Mesendoderm (in vitro differentiated cells): Measurements from ENCODE around the gene AGBL1.
A peak's percentile ranks its signal among the peaks of the same experiment; 100 is the strongest.

Experiments
- DNase-seq: peaks from one replicate; pipeline ENCODE4 v3.0.0; 2013
- H2AK5ac ChIP-seq: 2 replicates; pipeline ENCODE4 v1.6.1; 2013; ENCODE audit warnings: low read length, inconsistent platforms
- H2BK120ac ChIP-seq: 2 replicates; pipeline ENCODE4 v1.6.1; 2013; ENCODE audit warnings: low read depth, mild to moderate bottlenecking, low read length, moderate library complexity, mixed read lengths
- H2BK15ac ChIP-seq: replicated peaks from 2 replicates; pipeline ENCODE4 v1.6.1; 2013; ENCODE audit warnings: low read depth, mild to moderate bottlenecking, moderate library complexity
- H2BK5ac ChIP-seq: 2 replicates; pipeline ENCODE4 v1.6.1; 2013; ENCODE audit warnings: low read length, inconsistent platforms
- H3K18ac ChIP-seq: 2 replicates; pipeline ENCODE4 v1.6.1; 2013; ENCODE audit warnings: mild to moderate bottlenecking, low read length, mixed read lengths
- H3K23ac ChIP-seq: one replicate; pipeline ENCODE4 v1.6.1; 2013; ENCODE audit warnings: low read length
- H3K27ac ChIP-seq: 2 replicates; pipeline ENCODE4 v1.5.1; 2013; ENCODE audit warnings: low read depth, mild to moderate bottlenecking, inconsistent platforms, low read length, moderate library complexity
- H3K27me3 ChIP-seq: 2 replicates; pipeline ENCODE4 v1.6.1; 2013; ENCODE audit warnings: low read length, control low read depth, mild to moderate bottlenecking, inconsistent platforms; ENCODE audit not compliant: insufficient read depth, poor library complexity
- H3K36me3 ChIP-seq: 2 replicates; pipeline ENCODE4 v1.6.1; 2013; ENCODE audit warnings: low read length, inconsistent platforms; ENCODE audit not compliant: control insufficient read depth, insufficient read depth
- H3K4ac ChIP-seq: one replicate; pipeline ENCODE4 v1.6.1; 2013; ENCODE audit warnings: low read depth, mild to moderate bottlenecking, low read length, moderate library complexity
- H3K4me1 ChIP-seq: 2 replicates; pipeline ENCODE4 v1.6.1; 2013; ENCODE audit warnings: low read depth, low read length, inconsistent platforms; ENCODE audit not compliant: control insufficient read depth
- H3K4me2 ChIP-seq: 2 replicates; pipeline ENCODE4 v1.6.1; 2013; ENCODE audit warnings: low read length
- H3K4me3 ChIP-seq: 2 replicates; pipeline ENCODE4 v1.5.1; 2013; ENCODE audit warnings: mild to moderate bottlenecking, low read length
- H3K56ac ChIP-seq: one replicate; pipeline ENCODE4 v1.6.1; 2013; ENCODE audit warnings: low read length
- H3K79me1 ChIP-seq: 2 replicates; pipeline ENCODE4 v1.6.1; 2013; ENCODE audit warnings: low read length, inconsistent platforms
- H3K79me2 ChIP-seq: 2 replicates; pipeline ENCODE4 v1.6.1; 2013; ENCODE audit warnings: mild to moderate bottlenecking, low read length; ENCODE audit not compliant: control insufficient read depth, insufficient read depth
- H3K9ac ChIP-seq: 2 replicates; pipeline ENCODE4 v1.6.1; 2013; ENCODE audit warnings: low read length, inconsistent platforms
- H4K5ac ChIP-seq: one replicate; pipeline ENCODE4 v1.6.1; 2013; ENCODE audit warnings: low read length
- H4K8ac ChIP-seq: one replicate; pipeline ENCODE4 v1.6.1; 2013; ENCODE audit warnings: low read depth, mild to moderate bottlenecking, control low read depth, low read length, moderate library complexity
- WGBS: extraction: QIAGEN DNeasy Blood & Tissue Kit; methylation state at CpG from one replicate; pipeline ENCODE4 v1.1.7; 2013; ENCODE audit warnings: low lambda C conversion rate, missing lambda C conversion rate; ENCODE audit not compliant: insufficient coverage; ENCODE audit errors: extremely low coverage; 5-methylcytosine and 5-hydroxymethylcytosine counted together

AGBL1 gene

GRCh38 chr15:86743283-86743903 is 663.7 kb downstream of the AGBL1 start:
- Histone ChIP-seq H3K9ac (no peak overlapping the region), H3K79me1 (no peaks in the 10 kb centered on the region), H3K23ac (no peak overlapping the region), H3K27ac (no peak overlapping the region), H2BK15ac (no peak overlapping the region), H3K4me3 (no peak overlapping the region), H3K4me1 (peaks cover 2% of the 10 kb centered on the region), H2BK5ac (no peak overlapping the region), H4K8ac (no peak overlapping the region), H3K79me2 (no peaks in the 10 kb centered on the region), H2BK120ac (no peak overlapping the region), H2AK5ac (no peak overlapping the region), H3K4me2 (no peak overlapping the region), H3K27me3 (no peaks in the 10 kb centered on the region), H4K5ac (no peak overlapping the region), H3K36me3 (no peaks in the 10 kb centered on the region), H3K18ac (no peak overlapping the region), H3K56ac (no peak overlapping the region), H3K4ac (no peak overlapping the region)
- peak; percentile 84 for DNase-seq
- no CpG with 5 or more reads among the region's 6 CpGs for WGBS

DNA sequence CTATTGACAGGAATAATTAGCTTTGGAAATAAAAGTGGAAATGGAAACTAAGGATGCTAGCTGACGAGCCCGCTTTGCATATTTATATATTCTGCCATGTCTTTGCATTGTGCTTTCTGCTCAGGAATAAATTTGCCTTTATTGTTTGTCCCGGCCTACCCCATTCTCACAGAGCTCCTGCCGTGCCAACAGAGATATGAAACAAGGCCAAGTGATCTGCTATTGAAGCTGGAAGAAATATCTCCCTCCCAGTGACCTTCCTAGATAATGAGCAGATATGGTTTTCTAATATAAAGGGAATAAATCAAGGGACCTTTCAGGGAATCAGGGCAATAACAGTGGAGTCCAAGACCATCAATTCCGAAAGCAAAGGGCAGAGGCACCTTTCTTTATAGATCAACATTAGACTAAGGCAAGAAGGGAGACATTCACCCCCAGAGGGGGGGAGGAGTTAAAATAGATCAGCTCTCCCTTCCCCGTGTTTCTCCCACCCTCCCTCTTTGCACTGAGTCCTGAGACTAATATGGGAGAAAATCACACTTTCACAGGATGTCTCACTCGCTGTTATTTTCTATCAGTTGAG is 664.6 kb downstream of the AGBL1 start:
- H3K4me3 ChIP-seq: no peak overlapping the region
- H2AK5ac ChIP-seq: no peak overlapping the region
- WGBS: no CpG with 5 or more reads among the region's 7 CpGs
- no peak overlapping the region for H3K27ac ChIP-seq
- H2BK120ac ChIP-seq: no peak overlapping the region
- no peak overlapping the region for H3K23ac ChIP-seq
- no peak overlapping the region for H2BK5ac ChIP-seq
- H3K9ac ChIP-seq: no peak overlapping the region
- no peaks in the 10 kb centered on the region for H3K79me1 ChIP-seq
- no peak overlapping the region for H2BK15ac ChIP-seq
- no peak overlapping the region for H4K8ac ChIP-seq
- H3K4ac ChIP-seq: no peak overlapping the region
- no peak overlapping the region for H3K18ac ChIP-seq
- no peak overlapping the region for H3K56ac ChIP-seq
- no peak overlapping the region for H4K5ac ChIP-seq
- H3K27me3 ChIP-seq: no peaks in the 10 kb centered on the region
- H3K4me1 ChIP-seq: peaks cover 2% of the 10 kb centered on the region
- H3K36me3 ChIP-seq: no peaks in the 10 kb centered on the region
- DNase-seq: peak; percentile 20
- H3K4me2 ChIP-seq: no peak overlapping the region
- no peaks in the 10 kb centered on the region for H3K79me2 ChIP-seq

DNA sequence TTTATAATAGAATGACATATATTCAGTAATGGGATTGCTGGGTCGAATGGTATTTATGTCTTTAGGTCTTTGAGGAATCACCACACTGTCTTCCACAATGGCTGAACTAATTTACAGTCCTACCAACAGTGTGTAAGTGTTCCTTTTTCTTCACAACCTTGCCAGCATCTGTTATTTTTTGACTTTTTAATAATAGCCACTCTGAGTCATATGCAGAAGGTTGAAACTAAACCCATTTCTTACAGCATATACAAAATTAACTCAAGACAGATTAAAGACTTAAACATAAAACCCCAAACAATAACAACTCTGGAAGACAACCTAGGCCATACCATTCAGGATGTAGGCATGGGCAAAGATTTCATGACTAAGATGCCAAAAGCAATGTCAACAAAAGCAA is 671.4 kb downstream of the AGBL1 start:
- no peaks in the 10 kb centered on the region for H3K4me1 ChIP-seq
- H2BK120ac ChIP-seq: no peak overlapping the region
- no peaks in the 10 kb centered on the region for H3K27me3 ChIP-seq
- H3K23ac ChIP-seq: no peak overlapping the region
- H3K36me3 ChIP-seq: no peaks in the 10 kb centered on the region
- H3K56ac ChIP-seq: no peak overlapping the region
- no peak overlapping the region for H3K4me3 ChIP-seq
- no peak overlapping the region for H3K4me2 ChIP-seq
- H3K4ac ChIP-seq: no peak overlapping the region
- DNase-seq: no peak
- H3K9ac ChIP-seq: no peak overlapping the region
- H3K79me2 ChIP-seq: no peaks in the 10 kb centered on the region
- no peak overlapping the region for H2BK5ac ChIP-seq
- H2BK15ac ChIP-seq: no peak overlapping the region
- no peak overlapping the region for H4K8ac ChIP-seq
- no peak overlapping the region for H4K5ac ChIP-seq
- no peak overlapping the region for H2AK5ac ChIP-seq
- H3K27ac ChIP-seq: no peak overlapping the region
- WGBS: no CpG with 5 or more reads among the region's 1 CpG
- H3K18ac ChIP-seq: no peak overlapping the region
- no peaks in the 10 kb centered on the region for H3K79me1 ChIP-seq

GRCh38 chr15:86754846-86755245 is 675.2 kb downstream of the AGBL1 start:
- WGBS: no CpG with 5 or more reads among the region's 3 CpGs
- Histone ChIP-seq H3K4me1 (no peaks in the 10 kb centered on the region), H3K79me2 (no peaks in the 10 kb centered on the region), H4K8ac (no peak overlapping the region), H2AK5ac (no peak overlapping the region), H2BK15ac (no peak overlapping the region), H3K9ac (no peak overlapping the region), H2BK120ac (no peak overlapping the region), H3K56ac (no peak overlapping the region), H3K36me3 (no peaks in the 10 kb centered on the region), H3K27me3 (no peaks in the 10 kb centered on the region), H3K18ac (no peak overlapping the region), H3K4me2 (no peak overlapping the region), H2BK5ac (no peak overlapping the region), H3K4ac (no peak overlapping the region), H3K79me1 (no peaks in the 10 kb centered on the region), H3K4me3 (no peak overlapping the region), H4K5ac (no peak overlapping the region), H3K23ac (no peak overlapping the region), H3K27ac (no peak overlapping the region)
- no peak for DNase-seq

DNA sequence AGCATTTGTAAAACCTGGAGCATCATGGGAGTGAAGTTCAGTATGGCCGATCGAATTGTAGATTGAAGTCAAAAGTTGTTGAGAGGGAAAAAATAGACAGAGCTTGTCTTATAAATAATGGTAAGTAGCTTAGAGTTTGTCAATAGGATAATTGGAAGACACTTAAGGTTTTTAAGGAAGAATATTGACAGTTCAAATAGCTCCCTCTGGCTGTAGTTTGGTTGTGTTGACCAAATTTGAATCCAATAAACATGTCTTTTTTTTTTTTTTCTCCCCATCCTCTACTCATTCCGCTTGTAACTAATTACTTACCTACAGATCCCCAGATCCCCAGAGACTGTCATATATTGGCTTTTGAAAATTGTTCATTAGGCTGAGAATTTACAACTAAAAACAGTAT is 677.0 kb downstream of the AGBL1 start:
- Histone ChIP-seq H3K4me1 (peaks cover 4% of the 10 kb centered on the region), H4K5ac (no peak overlapping the region), H3K4ac (no peak overlapping the region), H3K4me2 (no peak overlapping the region), H3K27me3 (no peaks in the 10 kb centered on the region), H3K79me1 (no peaks in the 10 kb centered on the region), H2BK5ac (no peak overlapping the region), H3K27ac (no peak overlapping the region), H3K79me2 (no peaks in the 10 kb centered on the region), H2BK120ac (no peak overlapping the region), H3K36me3 (no peaks in the 10 kb centered on the region), H3K4me3 (no peak overlapping the region), H3K18ac (no peak overlapping the region), H2BK15ac (no peak overlapping the region), H2AK5ac (no peak overlapping the region), H3K9ac (no peak overlapping the region), H3K56ac (no peak overlapping the region), H3K23ac (no peak overlapping the region), H4K8ac (no peak overlapping the region)
- peak; percentile 15 for DNase-seq
- WGBS: no CpG with 5 or more reads among the region's 3 CpGs
